ENCODE measurements around the gene TACR2.

Gene TACR2

GRCh38 chr10:69411476-69411875 lies 5.2 kb downstream of the TACR2 start:
- no peak overlapping the region for H3K27ac ChIP-seq (ENCODE audit: low read depth, low read length)
- H2AFZ ChIP-seq (ENCODE audit: low read depth, low read length, severe bottlenecking): no peak overlapping the region
- no peaks in the 10 kb centered on the region for H3K27me3 ChIP-seq (ENCODE audit: low read length)
- no peaks in the 10 kb centered on the region for H4K20me1 ChIP-seq (ENCODE audit: low read depth, low read length)
- H3K9ac ChIP-seq (ENCODE audit: low read length): no peak overlapping the region
- no peaks in the 10 kb centered on the region for H3K9me2 ChIP-seq (replicated peaks; ENCODE audit: insufficient read depth, low read length)
- H3K4me2 ChIP-seq (ENCODE audit: low read depth, low read length, poor library complexity, severe bottlenecking): no peak overlapping the region
- no peak for TF ChIP-seq EZH2phosphoT487 (conservative IDR thresholded peaks at IDR 0.05; ENCODE audit: low read length)
- no peak for TF ChIP-seq CTCF (IDR thresholded peaks at IDR 0.05; ENCODE audit: insufficient read depth, low read length, poor library complexity, severe bottlenecking)
- H3K4me3 ChIP-seq (ENCODE audit: insufficient read depth, low read length, poor library complexity, severe bottlenecking): no peak overlapping the region
- H3K9me3 ChIP-seq (ENCODE audit: insufficient read depth, low read length): no peaks in the 10 kb centered on the region
- no peaks in the 10 kb centered on the region; the same call in 1 of the 2 replicates for H3F3A ChIP-seq (ENCODE audit: insufficient read depth)
- no peaks in the 10 kb centered on the region for H3K79me2 ChIP-seq (ENCODE audit: insufficient read depth, low read length)
- no peaks in the 10 kb centered on the region for H3K36me3 ChIP-seq (ENCODE audit: low read length)

GRCh38 chr10:69410487-69410886 lies 6.2 kb downstream of the TACR2 start:
- no peak overlapping the region for H3K27ac ChIP-seq (ENCODE audit: low read depth, low read length)
- no peak overlapping the region for H3K9ac ChIP-seq (ENCODE audit: low read length)
- no peaks in the 10 kb centered on the region; the same call in 1 of the 2 replicates for H3F3A ChIP-seq (ENCODE audit: insufficient read depth)
- H3K27me3 ChIP-seq (ENCODE audit: low read length): no peaks in the 10 kb centered on the region
- H3K79me2 ChIP-seq (ENCODE audit: insufficient read depth, low read length): no peaks in the 10 kb centered on the region
- no peak overlapping the region for H3K4me2 ChIP-seq (ENCODE audit: low read depth, low read length, poor library complexity, severe bottlenecking)
- H3K36me3 ChIP-seq (ENCODE audit: low read length): no peaks in the 10 kb centered on the region
- H2AFZ ChIP-seq (ENCODE audit: low read depth, low read length, severe bottlenecking): no peak overlapping the region
- H3K9me2 ChIP-seq (replicated peaks; ENCODE audit: insufficient read depth, low read length): no peaks in the 10 kb centered on the region
- no peaks in the 10 kb centered on the region for H4K20me1 ChIP-seq (ENCODE audit: low read depth, low read length)
- no peaks in the 10 kb centered on the region for H3K9me3 ChIP-seq (ENCODE audit: insufficient read depth, low read length)
- TF ChIP-seq CTCF (IDR thresholded peaks at IDR 0.05; ENCODE audit: insufficient read depth, low read length, poor library complexity, severe bottlenecking): no peak
- TF ChIP-seq EZH2phosphoT487 (conservative IDR thresholded peaks at IDR 0.05; ENCODE audit: low read length): no peak
- H3K4me3 ChIP-seq (ENCODE audit: insufficient read depth, low read length, poor library complexity, severe bottlenecking): no peak overlapping the region

DNA sequence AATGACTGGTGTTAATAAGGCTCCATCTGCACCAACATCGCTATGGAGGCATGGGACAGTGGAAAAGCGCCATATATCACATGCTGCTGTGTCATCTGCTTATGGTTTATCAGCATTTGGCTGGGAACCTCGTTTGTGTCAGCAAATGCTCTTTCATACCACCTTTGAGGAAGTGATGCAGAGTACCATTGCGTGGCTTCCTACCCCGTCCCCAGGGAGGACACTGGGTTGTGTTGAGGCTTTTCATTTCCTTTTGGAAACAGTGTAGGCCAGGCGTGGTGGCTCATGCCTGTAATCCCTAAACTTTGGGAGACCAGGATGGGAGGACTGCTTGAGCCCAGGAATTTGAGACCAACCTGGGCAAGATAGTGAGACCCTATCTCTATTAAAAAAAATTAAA lies 6.8 kb downstream of the TACR2 start:
- Histone ChIP-seq H3K79me2 (ENCODE audit: insufficient read depth, low read length) (no peaks in the 10 kb centered on the region), H3K27me3 (ENCODE audit: low read length) (no peaks in the 10 kb centered on the region), H3K4me3 (ENCODE audit: insufficient read depth, low read length, poor library complexity, severe bottlenecking) (no peak overlapping the region), H3K9ac (ENCODE audit: low read length) (no peak overlapping the region), H3K36me3 (ENCODE audit: low read length) (no peaks in the 10 kb centered on the region), H3K4me2 (ENCODE audit: low read depth, low read length, poor library complexity, severe bottlenecking) (no peak overlapping the region), H2AFZ (ENCODE audit: low read depth, low read length, severe bottlenecking) (no peak overlapping the region), H3K27ac (ENCODE audit: low read depth, low read length) (no peak overlapping the region), H3K9me3 (ENCODE audit: insufficient read depth, low read length) (no peaks in the 10 kb centered on the region), H3K9me2 (replicated peaks; ENCODE audit: insufficient read depth, low read length) (no peaks in the 10 kb centered on the region), H4K20me1 (ENCODE audit: low read depth, low read length) (no peaks in the 10 kb centered on the region), H3F3A (ENCODE audit: insufficient read depth) (no peaks in the 10 kb centered on the region; the same call in 1 of the 2 replicates)
- TF ChIP-seq EZH2phosphoT487 (conservative IDR thresholded peaks at IDR 0.05; ENCODE audit: low read length): no peak
- TF ChIP-seq CTCF (IDR thresholded peaks at IDR 0.05; ENCODE audit: insufficient read depth, low read length, poor library complexity, severe bottlenecking): no peak

Data from SU-DHL-6 (cell line).